ENCODE measurements around the gene PEX6. TPM values are rescaled to one million over a fixed set of nuclear protein-coding genes. Genes with fewer than 3 reads are reported as not detected.

The PEX6 gene
- total RNA-seq, 2 donors from 2014 or later, result 6.8 to 34.3 TPM

DNA sequence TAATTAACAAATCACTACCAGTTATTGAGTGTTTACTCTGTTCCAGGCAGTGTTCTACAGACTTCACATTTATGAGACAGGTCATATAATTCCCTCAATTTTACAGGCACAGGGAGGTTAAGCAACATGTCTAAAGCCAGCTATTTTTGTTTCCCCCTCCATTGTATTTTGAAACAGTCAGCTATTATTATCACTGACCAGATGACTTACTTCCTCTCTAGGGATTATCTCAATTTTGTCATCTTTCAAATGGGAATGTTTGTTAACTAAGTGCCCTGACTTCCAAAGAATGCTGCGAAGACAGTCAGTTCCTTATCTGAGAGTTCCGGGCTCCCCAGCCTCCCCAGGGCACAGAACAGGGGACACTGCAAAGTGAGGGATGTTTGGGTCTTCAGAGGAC, 55.3 kb downstream of the PEX6 start:
- no peaks in the 10 kb centered on the region for H3K36me3 ChIP-seq
- no peak for ATAC-seq (ENCODE audit: insufficient number of reproducible peaks, low FRiP score, low read depth)

DNA sequence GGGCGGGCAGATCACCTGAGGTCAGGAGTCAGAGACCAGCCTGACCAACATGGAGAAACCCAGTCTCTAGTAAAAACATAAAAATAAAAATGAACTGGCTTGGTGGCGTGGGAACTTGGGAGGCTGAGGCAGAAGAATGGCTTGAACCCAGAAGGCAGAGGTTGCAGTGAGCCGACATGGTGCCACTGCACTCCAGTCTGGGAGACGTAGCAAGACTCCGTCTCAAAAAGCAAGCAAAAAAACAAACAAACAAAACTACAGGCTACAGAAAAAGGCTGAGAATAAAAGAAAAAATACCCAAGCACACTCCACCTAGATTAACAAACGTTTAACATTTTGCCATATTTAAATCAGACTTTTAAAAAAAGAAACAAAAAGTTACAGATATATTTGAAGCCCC, 57.2 kb downstream of the PEX6 start:
- TF ChIP-seq, protein P1, sequence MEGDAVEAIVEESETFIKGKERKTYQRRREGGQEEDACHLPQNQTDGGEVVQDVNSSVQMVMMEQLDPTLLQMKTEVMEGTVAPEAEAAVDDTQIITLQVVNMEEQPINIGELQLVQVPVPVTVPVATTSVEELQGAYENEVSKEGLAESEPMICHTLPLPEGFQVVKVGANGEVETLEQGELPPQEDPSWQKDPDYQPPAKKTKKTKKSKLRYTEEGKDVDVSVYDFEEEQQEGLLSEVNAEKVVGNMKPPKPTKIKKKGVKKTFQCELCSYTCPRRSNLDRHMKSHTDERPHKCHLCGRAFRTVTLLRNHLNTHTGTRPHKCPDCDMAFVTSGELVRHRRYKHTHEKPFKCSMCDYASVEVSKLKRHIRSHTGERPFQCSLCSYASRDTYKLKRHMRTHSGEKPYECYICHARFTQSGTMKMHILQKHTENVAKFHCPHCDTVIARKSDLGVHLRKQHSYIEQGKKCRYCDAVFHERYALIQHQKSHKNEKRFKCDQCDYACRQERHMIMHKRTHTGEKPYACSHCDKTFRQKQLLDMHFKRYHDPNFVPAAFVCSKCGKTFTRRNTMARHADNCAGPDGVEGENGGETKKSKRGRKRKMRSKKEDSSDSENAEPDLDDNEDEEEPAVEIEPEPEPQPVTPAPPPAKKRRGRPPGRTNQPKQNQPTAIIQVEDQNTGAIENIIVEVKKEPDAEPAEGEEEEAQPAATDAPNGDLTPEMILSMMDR (IDR thresholded peaks at IDR 0.05), result no peak

More for the DNA sequence above, 55.3 kb downstream of the PEX6 start:
- no peaks in the 10 kb centered on the region for H3K9me3 ChIP-seq
- H3K27me3 ChIP-seq (replicated peaks; ENCODE audit: insufficient read depth), result no peaks in the 10 kb centered on the region
- H3K27ac ChIP-seq, result no peak overlapping the region
- no peak overlapping the region for H3K4me3 ChIP-seq
- peaks cover 4 to 8% of the 10 kb centered on the region in 2 donors for H3K4me1 ChIP-seq (ENCODE audit: control insufficient read depth in 1 of 2, low read depth in 2 of 2)
- DNase-seq (ENCODE audit: low spot score), result no peak
- TF ChIP-seq, protein P1 (IDR thresholded peaks at IDR 0.05), result no peak

DNA sequence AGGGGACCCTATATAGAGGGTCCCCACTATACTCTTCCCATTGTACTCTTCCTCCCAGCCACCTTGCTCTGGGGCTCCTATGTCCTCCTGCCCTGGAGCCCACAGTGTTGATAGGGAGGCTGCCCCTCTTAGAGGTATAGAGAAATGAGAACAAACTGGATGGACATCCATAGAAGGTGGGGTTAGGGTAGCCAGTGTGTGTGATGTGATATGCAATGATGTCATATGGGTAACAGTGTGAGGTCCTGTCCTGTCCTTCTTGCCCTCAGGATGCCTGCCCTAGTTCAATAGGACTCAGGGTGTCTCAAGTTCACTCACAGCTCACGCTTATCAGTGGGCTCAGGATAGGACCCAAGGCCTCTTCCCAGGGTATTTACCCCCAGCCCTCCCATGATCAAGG, 62.7 kb downstream of the PEX6 start:
- Histone ChIP-seq H3K9me3 (no peaks in the 10 kb centered on the region), H3K27ac (no peak overlapping the region), H3K27me3 (replicated peaks; ENCODE audit: insufficient read depth) (no peaks in the 10 kb centered on the region), H3K36me3 (no peaks in the 10 kb centered on the region), H3K4me3 (no peak overlapping the region), H3K4me1 (ENCODE audit: control insufficient read depth in 1 of 2, low read depth in 2 of 2) (peaks cover 0 to 7% of the 10 kb centered on the region in 2 donors)
- ATAC-seq (ENCODE audit: insufficient number of reproducible peaks, low FRiP score, low read depth) (no peak), DNase-seq (ENCODE audit: low spot score) (no peak)
- TF ChIP-seq, protein P1 (IDR thresholded peaks at IDR 0.05), result no peak

More for the DNA sequence above, 57.2 kb downstream of the PEX6 start:
- DNase-seq (ENCODE audit: low spot score) (no peak), ATAC-seq (ENCODE audit: insufficient number of reproducible peaks, low FRiP score, low read depth) (no peak)
- Histone ChIP-seq H3K27ac (no peak overlapping the region), H3K36me3 (no peaks in the 10 kb centered on the region), H3K4me1 (ENCODE audit: control insufficient read depth in 1 of 2, low read depth in 2 of 2) (no peaks in the 10 kb centered on the region), H3K9me3 (no peaks in the 10 kb centered on the region), H3K4me3 (no peak overlapping the region), H3K27me3 (replicated peaks; ENCODE audit: insufficient read depth) (no peaks in the 10 kb centered on the region)

DNA sequence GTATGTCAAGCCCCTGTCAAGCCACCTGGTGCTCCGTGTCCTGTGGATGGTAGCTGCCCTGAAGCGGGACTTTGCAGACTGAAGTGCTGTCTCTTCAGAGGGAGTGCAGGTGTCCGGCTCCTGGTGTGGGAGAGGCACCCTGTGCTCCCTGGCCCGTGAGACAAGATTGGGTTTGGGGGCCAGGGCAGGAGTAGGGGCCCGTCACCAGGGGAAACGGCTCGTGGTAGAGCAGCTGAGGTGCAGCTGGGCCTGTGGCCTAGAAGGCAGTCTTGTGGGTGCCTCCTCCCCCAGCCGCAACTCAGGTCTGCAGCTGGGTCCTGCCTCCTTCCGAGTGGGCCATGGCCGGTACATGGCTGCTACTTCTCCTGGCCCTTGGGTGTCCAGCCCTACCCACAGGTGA, 63.2 kb downstream of the PEX6 start, which contains the start of gene PTCRA:
TSS of gene PTCRA (plus strand) at position 322 of the 400 bp plus-strand sequence. CDS start at position 339, 17 bp downstream.
- TF ChIP-seq, protein P1 (IDR thresholded peaks at IDR 0.05), result no peak

DNA sequence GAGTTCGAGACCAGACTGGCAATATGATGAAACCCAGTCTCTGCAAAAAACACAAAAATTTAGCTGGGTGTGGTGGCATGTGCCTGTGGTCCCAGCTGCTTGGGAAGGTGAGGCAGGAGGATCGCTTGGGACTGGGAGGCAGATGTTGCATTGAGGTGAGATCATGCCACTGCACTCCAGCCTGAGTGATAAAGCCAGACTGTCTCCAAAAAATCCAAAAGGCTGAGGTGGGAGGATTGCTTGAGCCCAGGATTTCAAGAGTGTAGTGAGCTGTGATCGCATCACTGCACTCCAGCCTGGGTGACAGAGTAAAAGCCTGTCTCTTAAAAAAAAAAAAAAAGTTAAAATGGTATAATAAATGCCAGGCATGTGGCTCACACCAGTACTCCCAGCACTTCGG, 64.4 kb downstream of the PEX6 start:
- TF ChIP-seq, protein P1 (IDR thresholded peaks at IDR 0.05), result no peak
- no peak for ATAC-seq (ENCODE audit: insufficient number of reproducible peaks, low FRiP score, low read depth)
- no peak for DNase-seq (ENCODE audit: low spot score)

More for the DNA sequence above, 63.2 kb downstream of the PEX6 start, which contains the start of gene PTCRA:
- H3K27me3 ChIP-seq (replicated peaks; ENCODE audit: insufficient read depth), result no peaks in the 10 kb centered on the region
- peaks cover 0 to 9% of the 10 kb centered on the region in 2 donors for H3K4me1 ChIP-seq (ENCODE audit: control insufficient read depth in 1 of 2, low read depth in 2 of 2)
- no peaks in the 10 kb centered on the region for H3K9me3 ChIP-seq
- H3K36me3 ChIP-seq, result no peaks in the 10 kb centered on the region
- no peak within 1 kb of the TSS for H3K4me3 ChIP-seq
- ATAC-seq (ENCODE audit: insufficient number of reproducible peaks, low FRiP score, low read depth) (no peak), DNase-seq (ENCODE audit: low spot score) (no peak)
- H3K27ac ChIP-seq, result no peak within 1 kb of the TSS

More for the DNA sequence above, 64.4 kb downstream of the PEX6 start:
- Histone ChIP-seq H3K27me3 (replicated peaks; ENCODE audit: insufficient read depth) (no peaks in the 10 kb centered on the region), H3K4me1 (ENCODE audit: control insufficient read depth in 1 of 2, low read depth in 2 of 2) (peaks cover 0 to 9% of the 10 kb centered on the region in 2 donors), H3K36me3 (no peaks in the 10 kb centered on the region), H3K27ac (no peak overlapping the region), H3K4me3 (no peak overlapping the region), H3K9me3 (no peaks in the 10 kb centered on the region)

Other genes with a start within 250 kb of the PEX6 start
- gene TBCC, start 233.1 kb downstream of the PEX6 start, total RNA-seq, result 10 to 100 TPM; 26.4 to 33.8 TPM
- gene BICRAL, start 197.1 kb downstream of the PEX6 start, total RNA-seq, result 10 to 100 TPM; 16.5 to 18.8 TPM
- gene RPL7L1, start 99.6 kb downstream of the PEX6 start, total RNA-seq, result 10 to 100 TPM; 55.5 to 75.8 TPM
- not detected for gene PTCRA, start 63.1 kb downstream of the PEX6 start, total RNA-seq
- 10 to 100 TPM; 33.7 to 40.3 TPM for gene CNPY3, start 49.7 kb downstream of the PEX6 start, total RNA-seq
- gene GNMT, start 18.4 kb downstream of the PEX6 start, total RNA-seq, result 1 to 10 TPM in 1 of 2 donors, not detected in 1; 3.3 TPM
- gene PPP2R5D, start 5.4 kb upstream of the PEX6 start, total RNA-seq, result 10 to 100 TPM; 20.1 to 37.1 TPM
- 10 to 100 TPM; 41.2 to 49.6 TPM for gene MEA1, start 34.8 kb upstream of the PEX6 start, total RNA-seq
- 100 to 1,000 TPM in 1 of 2 donors, 10 to 100 TPM in 1; 87.3 to 105 TPM for gene KLHDC3, start 35.1 kb upstream of the PEX6 start, total RNA-seq
- gene RRP36, start 42.4 kb upstream of the PEX6 start, total RNA-seq, result 10 to 100 TPM; 61.6 to 76.2 TPM
- gene CUL7, start 74.7 kb upstream of the PEX6 start, total RNA-seq, result 10 to 100 TPM; 10.0 to 14.8 TPM
- gene MRPL2, start 80.3 kb upstream of the PEX6 start, total RNA-seq, result 10 to 100 TPM in 1 of 2 donors, 1 to 10 TPM in 1; 7.4 to 10.6 TPM
- 10 to 100 TPM; 22.9 to 33.5 TPM for gene KLC4, start 80.5 kb upstream of the PEX6 start, total RNA-seq
- gene PTK7, start 97.1 kb upstream of the PEX6 start, total RNA-seq, result 1 to 10 TPM; 4.5 to 6.8 TPM
- 10 to 100 TPM; 79.5 to 99.0 TPM for gene SRF, start 192.1 kb upstream of the PEX6 start, total RNA-seq
- gene CUL9, start 203.0 kb upstream of the PEX6 start, total RNA-seq, result 10 to 100 TPM; 30.3 to 41.2 TPM